ACC112 (cell line): Measurements from ENCODE around the gene DCAF8.

ENCODE experiments used
- H2AFZ ChIP-seq: fragments of 200-600 bp; sonication (generic); one replicate; pipeline ENCODE4 v1.6.0; 2017; ENCODE audit warnings: antibody characterized with exemption, low read length; ENCODE audit not compliant: unreplicated experiment
- H3K27ac ChIP-seq: fragments of 200-600 bp; sonication (generic); 2 replicates; pipeline ENCODE4 v1.5.1; 2014; ENCODE audit warnings: low read depth, mild to moderate bottlenecking, antibody characterized with exemption, low read length, moderate library complexity
- H3K27me3 ChIP-seq: fragments of 200-600 bp; sonication (generic); 2 replicates; pipeline ENCODE4 v1.6.1; 2014; ENCODE audit warnings: mild to moderate bottlenecking, antibody characterized with exemption, low read length, moderate library complexity, mixed read lengths; ENCODE audit not compliant: insufficient read depth
- H3K36me3 ChIP-seq: fragments of 200-600 bp; sonication (generic); 2 replicates; pipeline ENCODE4 v1.6.1; 2016; ENCODE audit warnings: mild to moderate bottlenecking, antibody characterized with exemption, low read length, moderate library complexity, mixed read lengths; ENCODE audit not compliant: insufficient read depth
- H3K4me1 ChIP-seq: fragments of 200-600 bp; sonication (generic); one replicate; pipeline ENCODE4 v1.6.1; 2016; ENCODE audit warnings: low read length, mixed read lengths; ENCODE audit not compliant: insufficient read depth, unreplicated experiment, control insufficient read depth
- H3K4me3 ChIP-seq: fragments of 200-600 bp; sonication (generic); 2 replicates; pipeline ENCODE4 v1.5.1; 2014; ENCODE audit warnings: mild to moderate bottlenecking, low read depth, low read length
- H3K79me2 ChIP-seq: fragments of 200-600 bp; sonication (generic); one replicate; pipeline ENCODE4 v1.6.0; 2016; ENCODE audit warnings: low read length; ENCODE audit not compliant: control insufficient read depth, unreplicated experiment, insufficient read depth

Gene DCAF8

GRCh38 chr1:160169553-160170399, 92.6 kb downstream of the DCAF8 start:
- no peak overlapping the region for H3K27ac ChIP-seq

GRCh38 chr1:160168609-160169369, 93.6 kb downstream of the DCAF8 start:
- Histone ChIP-seq H3K4me1 (peaks cover 6% of the 10 kb centered on the region), H3K36me3 (no peaks in the 10 kb centered on the region), H3K27me3 (peaks cover 17% of the 10 kb centered on the region), H3K27ac (no peak overlapping the region), H3K79me2 (no peaks in the 10 kb centered on the region), H2AFZ (no peak overlapping the region), H3K4me3 (no peak overlapping the region)

More at GRCh38 chr1:160169553-160170399, 92.6 kb downstream of the DCAF8 start:
- peaks cover 27% of the 10 kb centered on the region for H3K27me3 ChIP-seq
- no peak overlapping the region for H2AFZ ChIP-seq
- no peaks in the 10 kb centered on the region for H3K79me2 ChIP-seq
- peaks cover 6% of the 10 kb centered on the region for H3K4me1 ChIP-seq
- H3K36me3 ChIP-seq: no peaks in the 10 kb centered on the region
- no peak overlapping the region for H3K4me3 ChIP-seq

GRCh38 chr1:160168016-160168415, 94.3 kb downstream of the DCAF8 start:
- Histone ChIP-seq H3K4me3 (no peak overlapping the region), H3K36me3 (no peaks in the 10 kb centered on the region), H2AFZ (no peak overlapping the region), H3K4me1 (peaks cover 6% of the 10 kb centered on the region), H3K27ac (no peak overlapping the region), H3K27me3 (0 out of 2 replicates have a peak, but pooled peaks cover 11% of the 10 kb centered on the region), H3K79me2 (no peaks in the 10 kb centered on the region)

GRCh38 chr1:160167580-160167979, 94.8 kb downstream of the DCAF8 start:
- H3K27ac ChIP-seq: no peak overlapping the region
- no peak overlapping the region for H2AFZ ChIP-seq

GRCh38 chr1:160167056-160167455, 95.3 kb downstream of the DCAF8 start:
- peaks cover 6% of the 10 kb centered on the region for H3K4me1 ChIP-seq
- no peak overlapping the region for H3K27ac ChIP-seq

More at GRCh38 chr1:160167580-160167979, 94.8 kb downstream of the DCAF8 start:
- peaks cover 6% of the 10 kb centered on the region for H3K4me1 ChIP-seq
- H3K36me3 ChIP-seq: no peaks in the 10 kb centered on the region
- no peak overlapping the region for H3K4me3 ChIP-seq
- H3K79me2 ChIP-seq: no peaks in the 10 kb centered on the region
- H3K27me3 ChIP-seq: 0 out of 2 replicates have a peak, but pooled peaks cover 9% of the 10 kb centered on the region

GRCh38 chr1:160166166-160166868, 96.0 kb downstream of the DCAF8 start:
- Histone ChIP-seq H3K4me1 (peaks cover 5% of the 10 kb centered on the region), H3K4me3 (no peak overlapping the region), H3K79me2 (no peaks in the 10 kb centered on the region), H3K27me3 (0 out of 2 replicates have a peak, but pooled peaks cover 6% of the 10 kb centered on the region), H3K36me3 (no peaks in the 10 kb centered on the region), H2AFZ (no peak overlapping the region), H3K27ac (no peak overlapping the region)

More at GRCh38 chr1:160167056-160167455, 95.3 kb downstream of the DCAF8 start:
- Histone ChIP-seq H2AFZ (no peak overlapping the region), H3K4me3 (no peak overlapping the region), H3K36me3 (no peaks in the 10 kb centered on the region), H3K79me2 (no peaks in the 10 kb centered on the region), H3K27me3 (0 out of 2 replicates have a peak, but pooled peaks cover 6% of the 10 kb centered on the region)
